H1 (cell line): Measurements from ENCODE around the gene INO80C. TPM values are rescaled to one million over a fixed set of nuclear protein-coding genes. Genes with fewer than 3 reads are reported as not detected.

Source experiments
- CHD2 ChIP-seq: IDR thresholded peaks from 2 replicates; pipeline ENCODE4 v1.6.1; 2012; ENCODE audit warnings: low read length, improper control_type of control experiment
- FOSL1 ChIP-seq: IDR thresholded peaks from 2 replicates; pipeline ENCODE4 v1.6.1; 2011; ENCODE audit warnings: mild to moderate bottlenecking, low read depth, low read length, moderate library complexity; ENCODE audit not compliant: insufficient read depth
- MAFK ChIP-seq: IDR thresholded peaks from 2 replicates; pipeline ENCODE4 v1.6.1; 2012; ENCODE audit warnings: low read depth, mild to moderate bottlenecking, improper control_type of control experiment, low read length
- POLR2AphosphoS5 ChIP-seq: IDR thresholded peaks from 2 replicates; pipeline ENCODE4 v1.6.1; 2011; ENCODE audit warnings: low read depth, low read length
- SAP30 ChIP-seq: fragments of 300-600 bp; sonication (generic); IDR thresholded peaks from 2 replicates; pipeline ENCODE4 v1.7.1; 2012; ENCODE audit warnings: low read length, moderate library complexity, mild to moderate bottlenecking, inconsistent platforms; ENCODE audit not compliant: insufficient read depth, insufficient replicate concordance
- SIX5 ChIP-seq: IDR thresholded peaks from 2 replicates; pipeline ENCODE4 v1.6.1; 2011; ENCODE audit warnings: mild to moderate bottlenecking, low read depth, low read length
- TEAD4 ChIP-seq: IDR thresholded peaks from 2 replicates; pipeline ENCODE4 v1.6.1; 2012; ENCODE audit warnings: low read depth, low read length, inconsistent platforms, mixed read lengths
- polyA plus RNA-seq, 7 experiments: library from polyadenylated mRNA; depleted of rRNA in 3 of 7; stranded (reverse) in 5 of 7; unstranded in 2 of 7; fragments of >200 nt in 5 of 7; fragments of 200-250 nt in 2 of 7; gene quantifications; 1 replicate in 5 of 7; 2 replicates in 1 of 7; 4 replicates in 1 of 7; pipeline versions ENCODE4 v1.2.1 to v1.2.3, GENCODE V29; 2011 to 2013; ENCODE audit warnings: missing spikeins in 2 of 7, mixed read lengths in 2 of 7
- total RNA-seq: library from RNA; stranded (reverse); fragmentation: NEBNext Ultra II Directional; extraction: Animal tissue kit (Norgen Biotek cat#: 25700); gene quantifications from 2 replicates; pipeline ENCODE4 v1.2.1, GENCODE V29; 2021
- TF ChIP-seq, protein P1 (sequence below): fragments of 300-600 bp; sonication (generic); IDR thresholded peaks from 2 replicates; pipeline ENCODE4 v1.7.1; 2012; ENCODE audit warnings: low read length, moderate library complexity, mild to moderate bottlenecking, inconsistent platforms; ENCODE audit not compliant: insufficient replicate concordance
- TF ChIP-seq, protein P2 (sequence below): IDR thresholded peaks from 2 replicates; pipeline ENCODE4 v1.6.1; 2012; ENCODE audit warnings: inconsistent platforms

INO80C gene
- total and polyA plus RNA-seq, 2 of the 8 experiments (the other 6 are each of a cell fraction or from before 2014, with no cell fraction given), result 30.1 to 48.9 TPM

DNA sequence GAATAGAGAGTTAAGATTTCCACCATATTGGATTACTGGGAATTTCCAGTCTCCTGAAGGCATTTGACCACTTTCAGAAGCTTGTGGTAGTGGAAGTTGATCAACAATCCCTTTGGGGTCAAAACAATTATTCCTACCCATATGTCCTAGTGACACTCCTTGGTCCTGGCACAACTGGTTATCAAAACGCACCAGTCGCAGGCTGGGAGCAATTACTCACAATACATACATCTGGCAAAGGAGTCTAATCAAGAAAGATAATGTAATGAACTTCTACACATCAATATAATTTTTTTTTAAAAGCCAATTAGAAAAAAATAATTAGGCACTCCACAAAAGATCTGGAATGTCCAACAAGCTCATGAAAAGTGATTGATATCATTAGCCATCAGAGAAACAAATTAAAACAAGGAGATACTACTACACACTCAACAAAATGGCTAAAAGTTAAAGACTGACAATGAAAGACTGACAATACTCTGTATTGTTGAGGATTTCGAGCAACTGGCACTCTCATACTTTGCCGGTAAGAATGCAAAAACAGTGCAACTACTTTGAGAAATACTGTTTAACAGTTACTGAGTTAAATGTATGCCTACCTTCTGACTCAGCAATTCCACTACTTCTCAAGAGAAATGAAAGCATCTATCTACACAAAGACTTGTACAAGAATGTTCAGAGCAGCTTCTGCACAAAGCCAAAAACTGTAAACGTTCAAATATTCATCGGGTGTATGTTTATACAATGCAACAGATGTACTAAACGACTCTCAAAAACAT is 2.0 kb downstream of the INO80C start (continued):
- TF ChIP-seq, protein P1, sequence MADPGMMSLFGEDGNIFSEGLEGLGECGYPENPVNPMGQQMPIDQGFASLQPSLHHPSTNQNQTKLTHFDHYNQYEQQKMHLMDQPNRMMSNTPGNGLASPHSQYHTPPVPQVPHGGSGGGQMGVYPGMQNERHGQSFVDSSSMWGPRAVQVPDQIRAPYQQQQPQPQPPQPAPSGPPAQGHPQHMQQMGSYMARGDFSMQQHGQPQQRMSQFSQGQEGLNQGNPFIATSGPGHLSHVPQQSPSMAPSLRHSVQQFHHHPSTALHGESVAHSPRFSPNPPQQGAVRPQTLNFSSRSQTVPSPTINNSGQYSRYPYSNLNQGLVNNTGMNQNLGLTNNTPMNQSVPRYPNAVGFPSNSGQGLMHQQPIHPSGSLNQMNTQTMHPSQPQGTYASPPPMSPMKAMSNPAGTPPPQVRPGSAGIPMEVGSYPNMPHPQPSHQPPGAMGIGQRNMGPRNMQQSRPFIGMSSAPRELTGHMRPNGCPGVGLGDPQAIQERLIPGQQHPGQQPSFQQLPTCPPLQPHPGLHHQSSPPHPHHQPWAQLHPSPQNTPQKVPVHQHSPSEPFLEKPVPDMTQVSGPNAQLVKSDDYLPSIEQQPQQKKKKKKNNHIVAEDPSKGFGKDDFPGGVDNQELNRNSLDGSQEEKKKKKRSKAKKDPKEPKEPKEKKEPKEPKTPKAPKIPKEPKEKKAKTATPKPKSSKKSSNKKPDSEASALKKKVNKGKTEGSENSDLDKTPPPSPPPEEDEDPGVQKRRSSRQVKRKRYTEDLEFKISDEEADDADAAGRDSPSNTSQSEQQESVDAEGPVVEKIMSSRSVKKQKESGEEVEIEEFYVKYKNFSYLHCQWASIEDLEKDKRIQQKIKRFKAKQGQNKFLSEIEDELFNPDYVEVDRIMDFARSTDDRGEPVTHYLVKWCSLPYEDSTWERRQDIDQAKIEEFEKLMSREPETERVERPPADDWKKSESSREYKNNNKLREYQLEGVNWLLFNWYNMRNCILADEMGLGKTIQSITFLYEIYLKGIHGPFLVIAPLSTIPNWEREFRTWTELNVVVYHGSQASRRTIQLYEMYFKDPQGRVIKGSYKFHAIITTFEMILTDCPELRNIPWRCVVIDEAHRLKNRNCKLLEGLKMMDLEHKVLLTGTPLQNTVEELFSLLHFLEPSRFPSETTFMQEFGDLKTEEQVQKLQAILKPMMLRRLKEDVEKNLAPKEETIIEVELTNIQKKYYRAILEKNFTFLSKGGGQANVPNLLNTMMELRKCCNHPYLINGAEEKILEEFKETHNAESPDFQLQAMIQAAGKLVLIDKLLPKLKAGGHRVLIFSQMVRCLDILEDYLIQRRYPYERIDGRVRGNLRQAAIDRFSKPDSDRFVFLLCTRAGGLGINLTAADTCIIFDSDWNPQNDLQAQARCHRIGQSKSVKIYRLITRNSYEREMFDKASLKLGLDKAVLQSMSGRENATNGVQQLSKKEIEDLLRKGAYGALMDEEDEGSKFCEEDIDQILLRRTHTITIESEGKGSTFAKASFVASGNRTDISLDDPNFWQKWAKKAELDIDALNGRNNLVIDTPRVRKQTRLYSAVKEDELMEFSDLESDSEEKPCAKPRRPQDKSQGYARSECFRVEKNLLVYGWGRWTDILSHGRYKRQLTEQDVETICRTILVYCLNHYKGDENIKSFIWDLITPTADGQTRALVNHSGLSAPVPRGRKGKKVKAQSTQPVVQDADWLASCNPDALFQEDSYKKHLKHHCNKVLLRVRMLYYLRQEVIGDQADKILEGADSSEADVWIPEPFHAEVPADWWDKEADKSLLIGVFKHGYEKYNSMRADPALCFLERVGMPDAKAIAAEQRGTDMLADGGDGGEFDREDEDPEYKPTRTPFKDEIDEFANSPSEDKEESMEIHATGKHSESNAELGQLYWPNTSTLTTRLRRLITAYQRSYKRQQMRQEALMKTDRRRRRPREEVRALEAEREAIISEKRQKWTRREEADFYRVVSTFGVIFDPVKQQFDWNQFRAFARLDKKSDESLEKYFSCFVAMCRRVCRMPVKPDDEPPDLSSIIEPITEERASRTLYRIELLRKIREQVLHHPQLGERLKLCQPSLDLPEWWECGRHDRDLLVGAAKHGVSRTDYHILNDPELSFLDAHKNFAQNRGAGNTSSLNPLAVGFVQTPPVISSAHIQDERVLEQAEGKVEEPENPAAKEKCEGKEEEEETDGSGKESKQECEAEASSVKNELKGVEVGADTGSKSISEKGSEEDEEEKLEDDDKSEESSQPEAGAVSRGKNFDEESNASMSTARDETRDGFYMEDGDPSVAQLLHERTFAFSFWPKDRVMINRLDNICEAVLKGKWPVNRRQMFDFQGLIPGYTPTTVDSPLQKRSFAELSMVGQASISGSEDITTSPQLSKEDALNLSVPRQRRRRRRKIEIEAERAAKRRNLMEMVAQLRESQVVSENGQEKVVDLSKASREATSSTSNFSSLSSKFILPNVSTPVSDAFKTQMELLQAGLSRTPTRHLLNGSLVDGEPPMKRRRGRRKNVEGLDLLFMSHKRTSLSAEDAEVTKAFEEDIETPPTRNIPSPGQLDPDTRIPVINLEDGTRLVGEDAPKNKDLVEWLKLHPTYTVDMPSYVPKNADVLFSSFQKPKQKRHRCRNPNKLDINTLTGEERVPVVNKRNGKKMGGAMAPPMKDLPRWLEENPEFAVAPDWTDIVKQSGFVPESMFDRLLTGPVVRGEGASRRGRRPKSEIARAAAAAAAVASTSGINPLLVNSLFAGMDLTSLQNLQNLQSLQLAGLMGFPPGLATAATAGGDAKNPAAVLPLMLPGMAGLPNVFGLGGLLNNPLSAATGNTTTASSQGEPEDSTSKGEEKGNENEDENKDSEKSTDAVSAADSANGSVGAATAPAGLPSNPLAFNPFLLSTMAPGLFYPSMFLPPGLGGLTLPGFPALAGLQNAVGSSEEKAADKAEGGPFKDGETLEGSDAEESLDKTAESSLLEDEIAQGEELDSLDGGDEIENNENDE, result no peak
- no peak for TF ChIP-seq SIX5
- TF ChIP-seq, protein P2, sequence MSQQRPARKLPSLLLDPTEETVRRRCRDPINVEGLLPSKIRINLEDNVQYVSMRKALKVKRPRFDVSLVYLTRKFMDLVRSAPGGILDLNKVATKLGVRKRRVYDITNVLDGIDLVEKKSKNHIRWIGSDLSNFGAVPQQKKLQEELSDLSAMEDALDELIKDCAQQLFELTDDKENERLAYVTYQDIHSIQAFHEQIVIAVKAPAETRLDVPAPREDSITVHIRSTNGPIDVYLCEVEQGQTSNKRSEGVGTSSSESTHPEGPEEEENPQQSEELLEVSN, result no peak
- TF ChIP-seq SAP30, result no peak
- TF ChIP-seq MAFK, result no peak
- TF ChIP-seq TEAD4, result no peak
- TF ChIP-seq FOSL1, result no peak
- no peak for TF ChIP-seq POLR2AphosphoS5
- no peak for TF ChIP-seq CHD2
